Skeletal muscle tissue (tissue), 4 donors: Measurements from ENCODE around the gene RMND5A. TPM values are rescaled to one million over a fixed set of nuclear protein-coding genes. Genes with fewer than 3 reads are reported as not detected.
A peak's percentile ranks its signal among the peaks of the same experiment; 100 is the strongest.

Experiments used
- H3K27ac ChIP-seq: one replicate; pipeline ENCODE4 v1.7.0; 2013; ENCODE audit warnings: mild to moderate bottlenecking, low read depth, low read length, inconsistent platforms
- H3K27me3 ChIP-seq, 3 donors: one replicate each; pipeline ENCODE4 v1.7.0; 2013; ENCODE audit warnings: low read length in 3 of 3; ENCODE audit not compliant: control insufficient read depth in 3 of 3, insufficient read depth in 3 of 3
- H3K36me3 ChIP-seq, 3 donors: one replicate each; pipeline ENCODE4 v1.7.0; 2013; ENCODE audit warnings: low read length in 3 of 3; ENCODE audit not compliant: control insufficient read depth in 3 of 3, insufficient read depth in 3 of 3
- H3K4me1 ChIP-seq, 3 donors: one replicate each; pipeline ENCODE4 v1.7.0; 2013; ENCODE audit warnings: low read length in 3 of 3, mild to moderate bottlenecking in 3 of 3; ENCODE audit not compliant: control insufficient read depth in 3 of 3, insufficient read depth in 3 of 3
- H3K4me3 ChIP-seq, 3 donors: one replicate each; pipeline ENCODE4 v1.7.0; 2013; ENCODE audit warnings: low read length in 3 of 3
- H3K9ac ChIP-seq, 3 donors: one replicate each; pipeline ENCODE4 v1.7.0; 2013; ENCODE audit warnings: low read length in 3 of 3, mild to moderate bottlenecking in 3 of 3, moderate library complexity in 2 of 3, low read depth in 1 of 3
- H3K9me3 ChIP-seq, 3 donors: one replicate each; pipeline ENCODE4 v1.7.0; 2013; ENCODE audit warnings: low read length in 3 of 3; ENCODE audit not compliant: control insufficient read depth in 3 of 3
- total RNA-seq: library from RNA; depleted of rRNA; stranded (reverse); fragments of >200 nt; gene quantifications from one replicate; pipeline ENCODE4 v1.2.3, GENCODE V29; 2014
- donor health status: Osteomylitis.

The RMND5A gene
- total RNA-seq, 1 donor from 2014 or later, result 46.4 TPM

GRCh38 chr2:86685351-86685750 lies 34.7 kb upstream of the RMND5A start:
- Histone ChIP-seq H3K4me1 (no peaks in the 10 kb centered on the region), H3K4me3 (no peak overlapping the region), H3K27me3 (no peaks in the 10 kb centered on the region), H3K9ac (no peak overlapping the region), H3K27ac (no peak overlapping the region), H3K36me3 (no peaks in the 10 kb centered on the region), H3K9me3 (no peaks in the 10 kb centered on the region)

GRCh38 chr2:86686460-86686859 lies 33.6 kb upstream of the RMND5A start:
- H3K4me1 ChIP-seq, result no peaks in the 10 kb centered on the region
- no peaks in the 10 kb centered on the region for H3K9me3 ChIP-seq
- no peak overlapping the region for H3K9ac ChIP-seq
- H3K27me3 ChIP-seq, result no peaks in the 10 kb centered on the region
- H3K27ac ChIP-seq, result no peak overlapping the region
- H3K36me3 ChIP-seq, result no peaks in the 10 kb centered on the region
- no peak overlapping the region for H3K4me3 ChIP-seq

GRCh38 chr2:86686905-86687304 lies 33.2 kb upstream of the RMND5A start:
- Histone ChIP-seq H3K27me3 (no peaks in the 10 kb centered on the region), H3K9ac (no peak overlapping the region), H3K9me3 (no peaks in the 10 kb centered on the region), H3K4me3 (no peak overlapping the region), H3K4me1 (no peaks in the 10 kb centered on the region), H3K27ac (no peak overlapping the region), H3K36me3 (no peaks in the 10 kb centered on the region)

GRCh38 chr2:86695053-86695691 lies 24.9 kb upstream of the RMND5A start:
- H3K4me1 ChIP-seq, result no peaks in the 10 kb centered on the region
- no peak overlapping the region for H3K4me3 ChIP-seq
- H3K27me3 ChIP-seq, result no peaks in the 10 kb centered on the region
- H3K9me3 ChIP-seq, result peaks cover 0 to 4% (median 0%) of the 10 kb centered on the region in 3 donors
- H3K9ac ChIP-seq, result no peak overlapping the region
- H3K36me3 ChIP-seq, result no peaks in the 10 kb centered on the region
- no peak overlapping the region for H3K27ac ChIP-seq

- H3K4me3 ChIP-seq, result no peak overlapping the region
- no peak overlapping the region for H3K9ac ChIP-seq
- H3K27ac ChIP-seq, result no peak overlapping the region
- no peaks in the 10 kb centered on the region for H3K4me1 ChIP-seq
- no peaks in the 10 kb centered on the region for H3K36me3 ChIP-seq
- peaks cover 0 to 4% (median 0%) of the 10 kb centered on the region in 3 donors for H3K9me3 ChIP-seq
- H3K27me3 ChIP-seq, result no peaks in the 10 kb centered on the region
Measured at GRCh38 chr2:86697551-86698104, 22.5 kb upstream of the RMND5A start.

- Histone ChIP-seq H3K27ac (no peak overlapping the region), H3K9me3 (no peaks in the 10 kb centered on the region), H3K9ac (no peak overlapping the region), H3K36me3 (no peaks in the 10 kb centered on the region), H3K4me1 (peaks cover 6 to 15% (median 10%) of the 10 kb centered on the region in 3 donors), H3K4me3 (no peak overlapping the region), H3K27me3 (no peaks in the 10 kb centered on the region)
Measured at GRCh38 chr2:86700690-86701089, 19.4 kb upstream of the RMND5A start.

- Histone ChIP-seq H3K4me3 (peak overlapping the region; percentile 13 to 41 (median 39)), H3K36me3 (no peaks in the 10 kb centered on the region), H3K27me3 (no peaks in the 10 kb centered on the region), H3K9me3 (no peaks in the 10 kb centered on the region), H3K9ac (peak overlapping the region; percentile 61 to 70 (median 65)), H3K27ac (peak overlapping the region; percentile 90), H3K4me1 (peaks cover 6 to 15% (median 14%) of the 10 kb centered on the region in 3 donors)
Measured at GRCh38 chr2:86703704-86704361, 16.3 kb upstream of the RMND5A start.

GRCh38 chr2:86704459-86704971 lies 15.6 kb upstream of the RMND5A start:
- H3K4me3 ChIP-seq, result peak overlapping the region in 1 of 3 donors; percentile 30
- peaks cover 6 to 15% (median 14%) of the 10 kb centered on the region in 3 donors for H3K4me1 ChIP-seq
- no peaks in the 10 kb centered on the region for H3K9me3 ChIP-seq
- H3K36me3 ChIP-seq, result no peaks in the 10 kb centered on the region
- H3K9ac ChIP-seq, result peak overlapping the region; percentile 44 to 70 (median 61)
- no peaks in the 10 kb centered on the region for H3K27me3 ChIP-seq
- peak overlapping the region; percentile 90 for H3K27ac ChIP-seq

- Histone ChIP-seq H3K9ac (no peak overlapping the region), H3K27me3 (no peaks in the 10 kb centered on the region), H3K27ac (no peak overlapping the region), H3K9me3 (no peaks in the 10 kb centered on the region), H3K4me3 (no peak overlapping the region), H3K4me1 (peaks cover 6 to 15% (median 14%) of the 10 kb centered on the region in 3 donors), H3K36me3 (no peaks in the 10 kb centered on the region)
Measured at GRCh38 chr2:86706220-86706619, 13.9 kb upstream of the RMND5A start.

GRCh38 chr2:86706935-86707334 lies 13.2 kb upstream of the RMND5A start:
- H3K9ac ChIP-seq, result no peak overlapping the region
- H3K4me3 ChIP-seq, result no peak overlapping the region
- H3K36me3 ChIP-seq, result no peaks in the 10 kb centered on the region
- H3K27me3 ChIP-seq, result no peaks in the 10 kb centered on the region
- peaks cover 6 to 15% (median 14%) of the 10 kb centered on the region in 3 donors for H3K4me1 ChIP-seq
- no peaks in the 10 kb centered on the region for H3K9me3 ChIP-seq
- H3K27ac ChIP-seq, result no peak overlapping the region
